Panc1 (cell line): ENCODE measurements around the gene CUX1.

Experiments used
- POLR2AphosphoS5 ChIP-seq: IDR thresholded peaks from 2 replicates; pipeline ENCODE4 v1.6.1; 2012; ENCODE audit warnings: mild to moderate bottlenecking, low read depth, low read length, moderate library complexity
- SIN3A ChIP-seq: IDR thresholded peaks from 2 replicates; pipeline ENCODE4 v1.6.1; 2012; ENCODE audit warnings: low read depth, mild to moderate bottlenecking, low read length, moderate library complexity, borderline replicate concordance; ENCODE audit not compliant: insufficient read depth
- TCF7L2 ChIP-seq: IDR thresholded peaks from 2 replicates; pipeline ENCODE4 v1.6.1; 2011; ENCODE audit warnings: mild to moderate bottlenecking, low read depth, low read length, inconsistent platforms
- TF ChIP-seq, protein P1 (sequence below): fragments of 450-650 bp; IDR thresholded peaks from 2 replicates; pipeline ENCODE4 v1.5.1; 2017; ENCODE audit warnings: mild to moderate bottlenecking
- TF ChIP-seq, protein P2 (sequence below), 2 experiments: IDR thresholded peaks; 2 replicates each; pipeline ENCODE4 v1.6.1; 2011 to 2012; ENCODE audit warnings: low read depth in 2 of 2, control low read depth in 1 of 2, low read length in 1 of 2, mild to moderate bottlenecking in 1 of 2, moderate library complexity in 1 of 2; ENCODE audit not compliant: insufficient read depth in 1 of 2

DNA sequence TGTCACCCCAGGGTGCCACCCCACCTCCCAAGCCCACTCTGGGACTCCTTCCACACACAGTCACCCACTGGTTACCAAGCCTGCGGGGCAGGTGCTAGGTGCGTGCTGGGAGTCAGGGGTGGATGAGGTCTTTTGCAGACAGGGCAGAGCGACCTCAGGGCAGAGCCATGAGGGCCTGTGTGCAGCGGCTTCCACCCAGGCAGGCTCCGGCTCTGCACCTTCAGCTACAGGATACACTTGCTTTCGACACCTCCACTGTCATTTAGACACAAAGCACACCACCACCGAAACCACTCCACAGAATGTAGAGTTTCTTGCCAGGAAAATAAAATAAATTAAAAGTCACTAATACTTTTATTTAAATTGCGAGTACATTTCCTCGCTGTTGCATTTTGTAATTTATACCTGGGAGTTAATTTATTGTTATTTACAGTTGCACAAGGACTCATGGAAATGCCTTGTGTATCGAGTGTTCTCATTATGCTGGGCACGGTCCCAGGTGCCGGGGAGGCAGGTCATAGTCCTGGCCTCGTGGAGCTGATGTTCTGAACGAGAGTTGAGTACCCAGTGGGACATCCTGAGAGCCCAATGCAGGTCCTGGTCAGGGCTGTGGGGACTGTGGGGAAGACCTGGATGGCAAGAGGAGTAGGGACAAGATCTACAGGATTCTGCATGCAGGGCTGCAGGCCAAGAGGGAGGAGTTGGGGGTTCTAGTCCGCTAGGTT, 127.8 kb downstream of the CUX1 start:
- TF ChIP-seq, protein P1, sequence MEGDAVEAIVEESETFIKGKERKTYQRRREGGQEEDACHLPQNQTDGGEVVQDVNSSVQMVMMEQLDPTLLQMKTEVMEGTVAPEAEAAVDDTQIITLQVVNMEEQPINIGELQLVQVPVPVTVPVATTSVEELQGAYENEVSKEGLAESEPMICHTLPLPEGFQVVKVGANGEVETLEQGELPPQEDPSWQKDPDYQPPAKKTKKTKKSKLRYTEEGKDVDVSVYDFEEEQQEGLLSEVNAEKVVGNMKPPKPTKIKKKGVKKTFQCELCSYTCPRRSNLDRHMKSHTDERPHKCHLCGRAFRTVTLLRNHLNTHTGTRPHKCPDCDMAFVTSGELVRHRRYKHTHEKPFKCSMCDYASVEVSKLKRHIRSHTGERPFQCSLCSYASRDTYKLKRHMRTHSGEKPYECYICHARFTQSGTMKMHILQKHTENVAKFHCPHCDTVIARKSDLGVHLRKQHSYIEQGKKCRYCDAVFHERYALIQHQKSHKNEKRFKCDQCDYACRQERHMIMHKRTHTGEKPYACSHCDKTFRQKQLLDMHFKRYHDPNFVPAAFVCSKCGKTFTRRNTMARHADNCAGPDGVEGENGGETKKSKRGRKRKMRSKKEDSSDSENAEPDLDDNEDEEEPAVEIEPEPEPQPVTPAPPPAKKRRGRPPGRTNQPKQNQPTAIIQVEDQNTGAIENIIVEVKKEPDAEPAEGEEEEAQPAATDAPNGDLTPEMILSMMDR = no peak
- TF ChIP-seq POLR2AphosphoS5 = no peak
- TF ChIP-seq TCF7L2 = no peak
- TF ChIP-seq, protein P2, sequence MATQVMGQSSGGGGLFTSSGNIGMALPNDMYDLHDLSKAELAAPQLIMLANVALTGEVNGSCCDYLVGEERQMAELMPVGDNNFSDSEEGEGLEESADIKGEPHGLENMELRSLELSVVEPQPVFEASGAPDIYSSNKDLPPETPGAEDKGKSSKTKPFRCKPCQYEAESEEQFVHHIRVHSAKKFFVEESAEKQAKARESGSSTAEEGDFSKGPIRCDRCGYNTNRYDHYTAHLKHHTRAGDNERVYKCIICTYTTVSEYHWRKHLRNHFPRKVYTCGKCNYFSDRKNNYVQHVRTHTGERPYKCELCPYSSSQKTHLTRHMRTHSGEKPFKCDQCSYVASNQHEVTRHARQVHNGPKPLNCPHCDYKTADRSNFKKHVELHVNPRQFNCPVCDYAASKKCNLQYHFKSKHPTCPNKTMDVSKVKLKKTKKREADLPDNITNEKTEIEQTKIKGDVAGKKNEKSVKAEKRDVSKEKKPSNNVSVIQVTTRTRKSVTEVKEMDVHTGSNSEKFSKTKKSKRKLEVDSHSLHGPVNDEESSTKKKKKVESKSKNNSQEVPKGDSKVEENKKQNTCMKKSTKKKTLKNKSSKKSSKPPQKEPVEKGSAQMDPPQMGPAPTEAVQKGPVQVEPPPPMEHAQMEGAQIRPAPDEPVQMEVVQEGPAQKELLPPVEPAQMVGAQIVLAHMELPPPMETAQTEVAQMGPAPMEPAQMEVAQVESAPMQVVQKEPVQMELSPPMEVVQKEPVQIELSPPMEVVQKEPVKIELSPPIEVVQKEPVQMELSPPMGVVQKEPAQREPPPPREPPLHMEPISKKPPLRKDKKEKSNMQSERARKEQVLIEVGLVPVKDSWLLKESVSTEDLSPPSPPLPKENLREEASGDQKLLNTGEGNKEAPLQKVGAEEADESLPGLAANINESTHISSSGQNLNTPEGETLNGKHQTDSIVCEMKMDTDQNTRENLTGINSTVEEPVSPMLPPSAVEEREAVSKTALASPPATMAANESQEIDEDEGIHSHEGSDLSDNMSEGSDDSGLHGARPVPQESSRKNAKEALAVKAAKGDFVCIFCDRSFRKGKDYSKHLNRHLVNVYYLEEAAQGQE (IDR thresholded peaks at IDR 0.05; ENCODE audit: insufficient read depth in 1 of 2, low read depth in 2 of 2, low read length in 1 of 2) = no peak
- no peak for TF ChIP-seq SIN3A
